GM12873 (cell line): Measurements from ENCODE around the gene ERCC3.

ENCODE experiments used
- TF ChIP-seq, protein P1 (sequence below): IDR thresholded peaks from 2 replicates; pipeline ENCODE4 v1.5.1; 2012; ENCODE audit warnings: low read depth, mild to moderate bottlenecking, moderate library complexity, low read length, control low read depth; ENCODE audit not compliant: insufficient read depth; ENCODE audit errors: missing control alignments

The ERCC3 gene

GRCh38 chr2:127279781-127280180, 14.2 kb downstream of the ERCC3 start:
- TF ChIP-seq, protein P1, sequence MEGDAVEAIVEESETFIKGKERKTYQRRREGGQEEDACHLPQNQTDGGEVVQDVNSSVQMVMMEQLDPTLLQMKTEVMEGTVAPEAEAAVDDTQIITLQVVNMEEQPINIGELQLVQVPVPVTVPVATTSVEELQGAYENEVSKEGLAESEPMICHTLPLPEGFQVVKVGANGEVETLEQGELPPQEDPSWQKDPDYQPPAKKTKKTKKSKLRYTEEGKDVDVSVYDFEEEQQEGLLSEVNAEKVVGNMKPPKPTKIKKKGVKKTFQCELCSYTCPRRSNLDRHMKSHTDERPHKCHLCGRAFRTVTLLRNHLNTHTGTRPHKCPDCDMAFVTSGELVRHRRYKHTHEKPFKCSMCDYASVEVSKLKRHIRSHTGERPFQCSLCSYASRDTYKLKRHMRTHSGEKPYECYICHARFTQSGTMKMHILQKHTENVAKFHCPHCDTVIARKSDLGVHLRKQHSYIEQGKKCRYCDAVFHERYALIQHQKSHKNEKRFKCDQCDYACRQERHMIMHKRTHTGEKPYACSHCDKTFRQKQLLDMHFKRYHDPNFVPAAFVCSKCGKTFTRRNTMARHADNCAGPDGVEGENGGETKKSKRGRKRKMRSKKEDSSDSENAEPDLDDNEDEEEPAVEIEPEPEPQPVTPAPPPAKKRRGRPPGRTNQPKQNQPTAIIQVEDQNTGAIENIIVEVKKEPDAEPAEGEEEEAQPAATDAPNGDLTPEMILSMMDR = no peak

DNA sequence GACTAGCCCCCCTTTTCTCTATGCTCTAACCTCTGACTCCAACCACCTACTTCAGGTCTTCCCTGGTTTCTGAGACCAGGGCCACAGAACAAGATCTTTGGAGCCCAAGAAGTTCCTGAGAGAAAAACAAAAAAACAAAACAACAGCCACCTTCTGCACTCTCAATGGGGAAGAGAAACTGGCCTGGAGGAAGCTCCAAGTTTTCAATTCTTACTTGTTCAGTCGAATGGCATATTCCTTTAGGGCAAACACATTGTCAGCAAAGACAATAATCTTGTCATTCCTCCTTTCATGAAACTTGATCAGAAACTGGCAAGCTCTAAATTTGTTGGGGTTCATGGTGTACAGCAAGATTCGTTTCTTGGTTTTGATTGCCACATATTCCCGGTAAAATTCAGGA, 15.0 kb downstream of the ERCC3 start:
- TF ChIP-seq, protein P1 = no peak

- TF ChIP-seq, protein P1 = no peak
These were observed 16.9 kb downstream of the ERCC3 start for GRCh38 chr2:127277028-127277427.

GRCh38 chr2:127275789-127276188, 18.2 kb downstream of the ERCC3 start:
- TF ChIP-seq, protein P1 = no peak

DNA sequence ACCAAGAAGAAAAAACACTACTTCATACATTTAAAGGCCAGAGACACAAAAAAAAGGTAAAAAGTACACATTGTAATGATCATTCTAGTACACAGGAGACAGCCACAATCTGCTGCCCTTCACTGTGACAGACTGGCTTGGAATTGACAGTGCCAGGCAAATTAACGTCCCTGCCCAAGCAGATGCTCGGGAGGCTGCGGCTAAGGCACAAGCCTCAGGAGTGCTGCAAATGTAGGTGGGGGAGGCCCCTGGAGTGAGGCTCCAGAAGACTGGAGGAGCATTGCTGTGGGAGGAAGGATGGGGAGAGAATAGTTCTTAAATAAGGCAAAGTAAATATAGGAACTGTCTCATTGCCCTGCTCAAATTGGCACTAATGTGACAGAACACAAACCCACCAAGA, 18.6 kb downstream of the ERCC3 start:
- TF ChIP-seq, protein P1 = no peak

DNA sequence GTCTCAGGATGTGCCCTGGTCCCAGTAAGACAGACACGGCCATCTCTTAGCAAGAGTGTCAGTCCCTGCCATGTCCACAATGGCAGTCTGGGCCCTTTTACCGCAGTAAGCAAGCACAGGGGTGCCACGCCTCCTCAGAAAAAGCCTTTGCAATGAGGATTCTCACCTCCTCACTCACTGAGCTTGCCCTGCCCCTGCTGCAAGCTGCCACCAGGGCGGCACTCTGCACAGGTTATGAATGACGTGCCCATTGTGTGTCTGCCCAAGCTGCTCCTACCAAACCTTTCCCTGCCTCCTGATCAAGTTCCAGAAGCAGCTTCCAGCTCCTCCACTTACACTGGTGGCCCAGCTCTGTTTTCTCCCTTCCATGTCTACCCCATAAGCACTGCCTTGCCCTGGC, 23.3 kb downstream of the ERCC3 start:
- TF ChIP-seq, protein P1 = peak; percentile 45

- TF ChIP-seq, protein P1 = no peak
These were observed 32.0 kb downstream of the ERCC3 start for GRCh38 chr2:127261804-127262406.

GRCh38 chr2:127259355-127259754, 34.6 kb downstream of the ERCC3 start:
- TF ChIP-seq, protein P1 = no peak
